DND-41 (cell line): ENCODE results near the gene TSPEAR.

Experiments used
- ATAC-seq: fragments of 200-7000 bp; cut with Tn5 transposase; 3 replicates; pipeline ENCODE4 v1.9.1; 2021; ENCODE audit warnings: low read depth; ENCODE audit not compliant: insufficient read depth
- DNase-seq: peaks from one replicate; pipeline ENCODE4 v3.0.0-alpha.2; 2020
- H2AFZ ChIP-seq: 2 replicates; pipeline ENCODE4 v1.6.0; 2012; ENCODE audit warnings: low read depth, low read length
- H3K27ac ChIP-seq: 2 replicates; pipeline ENCODE4 v1.5.1; 2012; ENCODE audit warnings: low read length, inconsistent platforms
- H3K27me3 ChIP-seq: fragments of 200-600 bp; sonication (generic); 2 replicates; pipeline ENCODE4 v1.6.0; 2012; ENCODE audit warnings: low read length, mild to moderate bottlenecking, inconsistent platforms; ENCODE audit not compliant: insufficient read depth, poor library complexity
- H3K36me3 ChIP-seq: 2 replicates; pipeline ENCODE4 v1.5.1; 2012; ENCODE audit warnings: low read length, inconsistent platforms; ENCODE audit not compliant: insufficient read depth
- H3K4me1 ChIP-seq: 2 replicates; pipeline ENCODE4 v1.5.1; 2012; ENCODE audit warnings: mild to moderate bottlenecking, low read length; ENCODE audit not compliant: insufficient read depth
- H3K4me2 ChIP-seq: 2 replicates; pipeline ENCODE4 v1.6.0; 2012; ENCODE audit warnings: mild to moderate bottlenecking, moderate library complexity, low read length, inconsistent platforms; ENCODE audit not compliant: insufficient read depth
- H3K4me3 ChIP-seq, 2 experiments: fragments of 200-600 bp in 1 of 2; shearing (Covaris generic) in 1 of 2; 2 replicates each; pipeline ENCODE4 v1.5.1; 2012 to 2016; ENCODE audit warnings: inconsistent platforms in 2 of 2, low read length in 2 of 2, mild to moderate bottlenecking in 2 of 2, low read depth in 1 of 2, moderate library complexity in 1 of 2
- H3K79me2 ChIP-seq: 2 replicates; pipeline ENCODE4 v1.6.0; 2012; ENCODE audit warnings: low read length, inconsistent platforms; ENCODE audit not compliant: insufficient read depth
- H3K9ac ChIP-seq: 2 replicates; pipeline ENCODE4 v1.6.0; 2012; ENCODE audit warnings: low read depth, mild to moderate bottlenecking, inconsistent platforms, low read length, moderate library complexity
- H3K9me3 ChIP-seq: 2 replicates; pipeline ENCODE4 v1.5.1; 2012; ENCODE audit warnings: low read length, moderate library complexity, mild to moderate bottlenecking, inconsistent platforms; ENCODE audit not compliant: insufficient read depth, severe bottlenecking
- H4K20me1 ChIP-seq: 2 replicates; pipeline ENCODE4 v1.6.0; 2012; ENCODE audit warnings: low read length; ENCODE audit not compliant: insufficient read depth
- EZH2 ChIP-seq: IDR thresholded peaks from 3 replicates; pipeline ENCODE4 v1.6.1; 2012; ENCODE audit warnings: borderline replicate concordance, low read depth, mild to moderate bottlenecking, moderate library complexity, low read length, inconsistent platforms; ENCODE audit not compliant: severe bottlenecking
- TF ChIP-seq, protein P1 (sequence below): IDR thresholded peaks from 2 replicates; pipeline ENCODE4 v1.5.1; 2012; ENCODE audit warnings: borderline replicate concordance, low read length, moderate library complexity, mild to moderate bottlenecking; ENCODE audit not compliant: poor library complexity, severe bottlenecking; ENCODE audit errors: extremely low read depth

The TSPEAR gene

DNA sequence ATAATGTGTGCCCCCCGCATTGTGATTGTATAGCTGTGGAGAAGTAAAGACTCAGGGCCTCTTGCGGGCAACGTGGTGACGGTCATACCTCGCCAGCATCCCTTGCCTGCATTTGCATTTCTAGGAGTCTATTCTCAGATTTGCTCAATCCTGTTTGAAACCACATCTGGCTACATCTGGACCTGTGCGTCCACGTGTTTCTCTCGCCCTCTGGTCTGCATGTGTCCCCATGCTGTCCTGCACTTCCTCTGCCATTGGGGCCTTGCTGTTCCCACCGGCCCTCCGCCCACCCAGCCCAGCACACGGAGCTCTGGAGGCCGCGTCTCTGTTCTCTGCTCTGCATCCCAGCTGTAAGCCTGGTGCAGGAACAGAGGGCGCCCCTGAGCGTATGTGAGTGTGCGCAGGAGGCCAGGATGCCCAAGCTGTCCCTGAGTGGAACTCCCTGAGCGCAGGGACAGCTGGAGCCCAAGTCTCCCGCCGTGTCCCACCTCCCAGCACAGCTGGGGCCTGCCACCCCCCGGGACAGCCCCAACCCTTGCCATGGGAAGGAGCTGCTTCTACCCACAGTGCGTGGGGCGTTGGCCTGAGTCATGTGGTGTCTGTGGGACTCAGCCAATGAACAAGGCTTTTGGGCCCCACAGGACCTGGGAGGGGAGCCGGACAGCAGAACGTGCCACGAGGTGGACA lies 161.7 kb downstream of the TSPEAR start:
- TF ChIP-seq EZH2, result no peak
- TF ChIP-seq, protein P1, sequence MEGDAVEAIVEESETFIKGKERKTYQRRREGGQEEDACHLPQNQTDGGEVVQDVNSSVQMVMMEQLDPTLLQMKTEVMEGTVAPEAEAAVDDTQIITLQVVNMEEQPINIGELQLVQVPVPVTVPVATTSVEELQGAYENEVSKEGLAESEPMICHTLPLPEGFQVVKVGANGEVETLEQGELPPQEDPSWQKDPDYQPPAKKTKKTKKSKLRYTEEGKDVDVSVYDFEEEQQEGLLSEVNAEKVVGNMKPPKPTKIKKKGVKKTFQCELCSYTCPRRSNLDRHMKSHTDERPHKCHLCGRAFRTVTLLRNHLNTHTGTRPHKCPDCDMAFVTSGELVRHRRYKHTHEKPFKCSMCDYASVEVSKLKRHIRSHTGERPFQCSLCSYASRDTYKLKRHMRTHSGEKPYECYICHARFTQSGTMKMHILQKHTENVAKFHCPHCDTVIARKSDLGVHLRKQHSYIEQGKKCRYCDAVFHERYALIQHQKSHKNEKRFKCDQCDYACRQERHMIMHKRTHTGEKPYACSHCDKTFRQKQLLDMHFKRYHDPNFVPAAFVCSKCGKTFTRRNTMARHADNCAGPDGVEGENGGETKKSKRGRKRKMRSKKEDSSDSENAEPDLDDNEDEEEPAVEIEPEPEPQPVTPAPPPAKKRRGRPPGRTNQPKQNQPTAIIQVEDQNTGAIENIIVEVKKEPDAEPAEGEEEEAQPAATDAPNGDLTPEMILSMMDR, result no peak
- no peak for DNase-seq
- Histone ChIP-seq H3K9ac (no peak overlapping the region), H2AFZ (no peak overlapping the region), H3K27me3 (peaks cover 3% of the 10 kb centered on the region), H3K4me1 (no peaks in the 10 kb centered on the region), H3K4me2 (no peak overlapping the region), H3K36me3 (no peaks in the 10 kb centered on the region), H3K27ac (no peak overlapping the region), H3K9me3 (no peaks in the 10 kb centered on the region), H4K20me1 (0 out of 2 replicates have a peak, but pooled peaks cover 3% of the 10 kb centered on the region), H3K4me3 (no peak overlapping the region), H3K79me2 (no peaks in the 10 kb centered on the region)
- no peak for ATAC-seq

DNA sequence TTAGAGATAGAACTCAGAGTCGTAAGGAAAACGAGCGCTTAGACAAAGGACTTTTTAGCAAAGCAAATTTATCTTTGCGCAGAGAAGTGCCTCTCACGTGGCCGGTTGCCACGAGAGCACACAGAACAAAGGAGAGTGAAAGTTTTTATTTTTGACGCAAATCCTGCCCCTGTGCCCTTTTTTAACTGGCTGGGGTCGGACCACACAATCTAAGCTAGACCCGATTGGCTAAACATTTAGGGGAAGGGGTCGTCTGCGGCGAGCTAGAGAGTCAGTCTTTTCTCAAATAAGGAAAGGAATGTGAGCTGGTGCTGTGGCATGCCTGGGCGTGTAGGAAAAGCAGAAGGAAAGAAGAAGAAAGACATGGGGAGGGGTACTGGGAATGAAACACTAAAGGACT lies 162.4 kb downstream of the TSPEAR start:
- Histone ChIP-seq H3K4me3 (no peak overlapping the region), H3K27me3 (peaks cover 3% of the 10 kb centered on the region), H3K4me1 (no peaks in the 10 kb centered on the region), H2AFZ (no peak overlapping the region), H3K36me3 (no peaks in the 10 kb centered on the region), H3K9ac (no peak overlapping the region), H3K9me3 (no peaks in the 10 kb centered on the region), H3K27ac (no peak overlapping the region), H3K79me2 (no peaks in the 10 kb centered on the region), H4K20me1 (0 out of 2 replicates have a peak, but pooled peaks cover 3% of the 10 kb centered on the region), H3K4me2 (no peak overlapping the region)
- no peak for ATAC-seq
- DNase-seq, result no peak
- TF ChIP-seq, protein P1, result no peak
- no peak for TF ChIP-seq EZH2

DNA sequence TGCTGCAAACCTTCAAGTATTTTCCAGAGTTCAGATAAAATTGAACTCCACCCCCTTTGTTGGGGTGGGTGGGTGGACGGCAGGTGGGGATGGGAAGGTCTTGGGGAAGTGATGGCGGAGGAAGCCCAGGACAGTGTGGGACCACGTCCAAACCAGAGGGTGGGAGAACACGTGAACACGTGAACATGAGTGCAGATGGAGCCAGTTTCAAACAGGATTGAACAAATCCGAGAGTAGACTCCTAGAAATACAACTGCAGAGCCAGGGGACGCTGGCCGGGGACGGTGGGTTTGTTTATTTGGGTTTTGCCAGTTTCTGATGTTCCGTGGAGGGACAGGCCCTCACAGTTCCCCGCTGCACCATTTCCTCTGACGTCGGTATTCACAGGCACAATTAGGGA lies 163.0 kb downstream of the TSPEAR start:
- Histone ChIP-seq H4K20me1 (0 out of 2 replicates have a peak, but pooled peaks cover 3% of the 10 kb centered on the region), H3K4me3 (no peak overlapping the region), H3K79me2 (no peaks in the 10 kb centered on the region), H3K9ac (no peak overlapping the region), H3K27me3 (peaks cover 3% of the 10 kb centered on the region), H3K9me3 (no peaks in the 10 kb centered on the region), H2AFZ (no peak overlapping the region), H3K4me1 (no peaks in the 10 kb centered on the region), H3K27ac (no peak overlapping the region), H3K36me3 (no peaks in the 10 kb centered on the region), H3K4me2 (no peak overlapping the region)
- DNase-seq, result no peak
- no peak for ATAC-seq
- TF ChIP-seq, protein P1, result no peak
- TF ChIP-seq EZH2, result no peak
